NAMALWA (cell line): ENCODE measurements around the gene ID2.

Source experiments
- DNase-seq: peaks from one replicate; pipeline ENCODE4 v3.0.0-alpha.2; 2015; ENCODE audit warnings: low spot score

The ID2 gene

DNA sequence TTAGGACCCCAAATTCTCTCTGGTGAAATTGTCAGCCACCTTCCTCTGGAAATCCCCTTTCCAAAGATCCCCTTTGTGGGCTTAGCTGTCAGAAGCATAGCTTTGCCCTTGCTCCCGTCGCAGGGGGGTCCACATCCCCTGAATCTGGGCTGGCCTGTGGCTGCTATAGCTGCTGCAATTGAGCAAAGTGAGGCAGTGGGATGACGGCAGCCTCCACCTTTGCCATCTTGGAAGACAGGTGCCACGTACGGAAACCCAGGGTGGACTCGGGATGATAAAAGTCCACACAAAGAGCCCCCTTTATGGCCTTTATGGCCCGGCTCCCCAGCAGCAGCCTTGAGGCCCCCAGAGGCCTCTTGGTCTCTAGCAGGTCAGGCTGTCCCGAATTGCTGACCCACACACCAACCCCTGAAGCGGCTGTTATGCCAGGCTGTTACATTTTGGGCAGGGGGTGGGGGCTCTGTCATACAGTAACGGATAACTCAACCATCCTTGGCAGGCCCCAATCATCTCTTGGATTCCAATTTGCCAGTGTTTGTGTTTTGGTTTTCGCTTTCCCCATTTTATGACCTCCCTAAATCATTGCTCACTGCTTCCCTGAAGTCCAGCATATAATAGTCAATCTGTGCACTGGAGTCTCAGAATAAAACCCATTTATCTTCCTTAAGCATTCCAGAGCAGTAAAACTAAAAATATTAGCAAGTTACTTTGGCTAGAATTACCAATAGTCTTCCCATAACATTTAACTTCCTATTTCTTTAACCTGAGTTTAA, 33.2 kb upstream of the ID2 start:
- DNase-seq: no peak

DNA sequence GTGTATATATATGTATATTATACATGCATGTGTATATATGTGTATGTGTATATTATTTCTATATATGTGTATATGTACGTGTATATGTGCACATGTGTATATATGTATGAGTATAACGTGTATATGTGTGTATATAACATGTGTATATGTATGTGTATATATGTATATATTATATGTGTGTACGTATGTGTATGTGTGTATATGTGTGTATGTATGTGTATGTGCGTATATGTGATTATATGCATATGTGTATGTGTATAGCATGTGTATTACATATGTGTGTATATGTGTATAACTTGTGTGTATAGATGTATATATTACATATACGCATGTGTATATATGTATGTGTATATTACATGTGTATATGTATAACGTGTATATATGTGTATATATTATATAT, 32.1 kb upstream of the ID2 start:
- DNase-seq: no peak

GRCh38 chr2:8650256-8650655, 31.6 kb upstream of the ID2 start:
- no peak for DNase-seq

GRCh38 chr2:8652774-8653426, 29.0 kb upstream of the ID2 start:
- no peak for DNase-seq

DNA sequence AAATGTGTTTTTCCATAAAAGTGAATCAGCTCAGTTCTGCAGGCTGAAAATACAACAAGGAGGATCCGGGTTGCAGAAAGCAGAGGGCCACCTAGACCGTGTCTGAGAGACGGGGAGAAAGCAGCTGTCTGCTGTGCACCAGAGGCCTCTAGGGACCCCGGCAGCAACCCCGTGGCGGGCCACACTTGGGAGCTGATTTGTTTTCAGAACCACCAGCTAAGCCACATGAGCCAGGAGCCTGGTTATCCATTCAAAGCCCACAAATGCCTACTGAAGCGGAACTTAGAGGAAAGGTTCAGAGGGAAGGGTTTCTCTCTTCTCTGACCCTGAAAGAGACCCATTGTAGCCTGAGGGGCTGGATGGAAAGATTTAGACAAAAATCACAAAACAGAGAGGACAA, 28.4 kb upstream of the ID2 start:
- DNase-seq: peak; percentile 23

- DNase-seq: no peak
These were observed 27.8 kb upstream of the ID2 start for GRCh38 chr2:8654041-8654440.

DNA sequence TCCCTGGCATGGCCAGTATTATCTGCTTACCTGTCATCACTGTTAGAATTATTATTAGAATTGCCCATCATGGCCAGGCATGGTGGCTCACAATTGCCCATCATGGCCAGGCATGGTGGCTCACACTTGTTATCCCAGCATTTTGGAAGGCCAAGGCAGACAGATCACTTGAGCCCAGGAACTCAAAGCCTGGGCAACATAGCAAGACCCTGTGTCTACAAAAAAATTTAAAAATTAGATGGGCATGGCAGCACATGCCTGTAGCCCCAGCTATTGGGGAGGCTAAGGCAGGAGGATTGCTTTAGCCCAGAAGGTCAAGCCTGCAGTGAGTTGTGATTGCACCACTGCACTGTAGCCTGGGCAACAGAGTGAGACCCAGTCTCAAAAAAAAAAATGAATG, 27.4 kb upstream of the ID2 start:
- no peak for DNase-seq

- no peak for DNase-seq
These were observed 25.7 kb upstream of the ID2 start for GRCh38 chr2:8656160-8656641.

- DNase-seq: no peak
These were observed 25.0 kb upstream of the ID2 start for GRCh38 chr2:8656811-8657210.

GRCh38 chr2:8657423-8658062, 24.3 kb upstream of the ID2 start:
- no peak for DNase-seq

DNA sequence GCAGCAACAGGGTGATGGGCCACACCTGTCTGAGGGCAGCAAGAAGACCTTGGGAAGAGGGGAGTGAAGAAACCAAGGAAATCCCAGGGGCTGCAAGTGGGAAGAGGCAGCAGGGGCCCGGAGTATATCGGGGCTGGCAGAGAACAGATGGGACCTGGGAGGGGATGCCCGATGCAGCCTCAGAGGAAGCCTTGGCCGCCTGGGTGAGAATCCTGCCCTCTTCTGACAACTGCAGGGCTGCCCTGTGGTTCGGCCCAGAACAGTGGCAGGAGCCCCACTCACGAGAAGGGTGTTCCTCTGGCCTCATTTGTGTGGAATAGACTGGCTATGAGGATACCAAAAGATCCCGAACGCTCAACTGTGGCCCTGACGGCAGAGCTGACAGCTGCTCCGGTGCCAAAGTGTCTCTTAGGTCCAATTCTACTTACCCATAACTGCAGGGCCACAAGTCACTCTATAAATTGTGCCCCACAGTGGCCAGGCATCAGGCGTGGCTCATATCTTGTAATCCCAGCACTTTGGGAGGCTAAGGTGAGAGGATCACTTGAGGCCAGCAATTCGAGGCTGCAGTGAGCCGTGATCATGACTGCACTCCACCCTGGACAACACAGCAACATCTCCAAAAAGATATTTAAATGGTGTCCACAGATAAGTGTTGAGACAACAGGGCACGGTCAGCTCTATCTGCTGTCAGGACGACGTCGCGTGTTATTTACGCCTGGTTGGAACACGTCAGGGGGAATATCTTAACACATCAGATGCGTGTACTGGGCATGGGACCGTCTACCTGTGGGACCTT, 23.6 kb upstream of the ID2 start:
- DNase-seq: no peak

- DNase-seq: no peak
These were observed 22.6 kb upstream of the ID2 start for GRCh38 chr2:8659092-8659734.

- no peak for DNase-seq
These were observed 21.9 kb upstream of the ID2 start for GRCh38 chr2:8659735-8660492.

DNA sequence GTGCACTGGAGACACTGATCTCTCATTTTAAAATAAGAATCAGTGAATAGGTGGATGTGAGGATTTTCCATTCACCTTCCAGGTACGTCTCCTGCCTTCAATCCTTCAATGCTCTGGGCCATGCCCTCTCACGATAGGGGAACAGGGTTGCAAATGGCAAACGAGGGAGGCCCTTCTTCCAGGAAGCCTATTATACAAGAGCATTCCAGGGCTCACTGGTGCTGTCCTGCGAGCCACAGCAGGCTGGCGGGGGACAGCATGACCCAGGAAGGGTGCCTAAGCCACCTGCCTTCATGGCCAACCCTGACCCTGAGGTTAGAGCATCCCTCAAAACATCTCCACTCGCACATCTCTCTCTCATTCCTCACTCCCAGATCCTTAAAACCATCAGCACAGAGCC, 20.6 kb upstream of the ID2 start:
- no peak for DNase-seq

GRCh38 chr2:8661736-8662135, 20.1 kb upstream of the ID2 start:
- DNase-seq: no peak

GRCh38 chr2:8662239-8662879, 19.5 kb upstream of the ID2 start:
- DNase-seq: no peak

GRCh38 chr2:8663997-8664396, 17.9 kb upstream of the ID2 start:
- peak; percentile 11 for DNase-seq

- no peak for DNase-seq
These were observed 15.3 kb upstream of the ID2 start for GRCh38 chr2:8666581-8666980.

DNA sequence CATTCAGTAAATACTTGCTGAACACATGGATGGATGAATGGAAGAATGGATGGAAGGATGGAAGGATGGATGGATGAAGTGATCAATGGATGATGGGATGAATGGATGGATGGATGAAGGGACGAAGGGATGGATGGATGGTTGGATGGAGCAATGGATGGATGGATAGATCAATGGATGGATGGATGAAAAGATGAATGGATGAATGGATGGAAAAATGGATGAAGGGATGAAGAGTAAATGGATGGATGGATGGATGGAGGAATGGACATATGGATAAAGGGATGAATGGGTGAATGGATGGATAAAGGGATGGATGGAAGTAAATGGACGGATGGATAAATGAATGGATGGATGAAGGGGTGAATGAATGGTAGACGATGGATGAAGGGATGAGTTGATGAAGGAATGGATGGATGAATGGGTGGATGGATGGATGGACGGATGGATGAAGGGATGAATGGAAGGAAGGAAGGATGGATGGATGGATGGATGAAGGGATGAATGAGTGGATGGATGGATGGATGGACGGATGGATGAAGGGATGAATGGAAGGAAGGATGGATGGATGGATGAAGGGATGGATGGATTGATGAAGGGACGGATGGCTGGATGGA, 13.9 kb upstream of the ID2 start:
- no peak for DNase-seq

DNA sequence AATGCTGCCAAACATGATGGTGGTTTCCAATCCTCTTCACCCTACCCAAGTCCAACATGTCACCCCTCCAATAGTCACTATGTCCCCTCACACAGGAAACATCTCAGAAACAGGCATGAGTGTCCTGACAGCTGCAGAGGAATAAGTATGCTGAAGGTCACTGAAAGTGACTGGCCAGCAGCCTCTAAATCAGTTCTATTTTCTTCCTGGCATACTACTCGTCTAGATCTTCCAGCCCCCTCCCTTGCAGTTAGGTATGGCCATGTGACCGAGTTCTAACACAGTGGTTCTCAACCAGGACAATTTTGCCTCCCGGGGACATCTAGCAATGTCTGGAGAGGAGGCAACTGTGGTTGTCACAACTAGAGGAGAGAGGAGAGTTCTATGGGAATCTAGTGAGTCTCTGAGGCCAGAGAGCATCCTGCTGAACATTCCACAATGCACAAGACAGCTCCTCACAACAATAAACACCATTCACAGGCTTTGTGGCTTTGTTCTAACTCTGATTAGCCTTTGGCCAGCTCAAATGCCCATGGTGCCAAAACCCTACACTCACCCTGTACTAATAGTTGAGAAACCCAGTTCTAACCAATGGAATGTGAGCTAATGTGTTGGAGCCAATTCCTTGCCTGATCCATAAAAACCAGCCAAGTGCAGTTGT, 12.6 kb upstream of the ID2 start:
- no peak for DNase-seq
